HG03575 (cell line): ENCODE data around the gene HNRNPC.
"Not testable (repeated sequence)": the region's sequence is repeated elsewhere in the genome, so short reads cannot be mapped to it uniquely, and the experiment has no call there.

Experiments used
- ATAC-seq: cut with Tn5 transposase; IDR thresholded peaks from one replicate; pipeline ENCODE4 v1.9.1; 2021; ENCODE audit not compliant: unreplicated experiment, insufficient number of reproducible peaks, low FRiP score; ENCODE audit errors: extremely low read depth

HNRNPC gene

DNA sequence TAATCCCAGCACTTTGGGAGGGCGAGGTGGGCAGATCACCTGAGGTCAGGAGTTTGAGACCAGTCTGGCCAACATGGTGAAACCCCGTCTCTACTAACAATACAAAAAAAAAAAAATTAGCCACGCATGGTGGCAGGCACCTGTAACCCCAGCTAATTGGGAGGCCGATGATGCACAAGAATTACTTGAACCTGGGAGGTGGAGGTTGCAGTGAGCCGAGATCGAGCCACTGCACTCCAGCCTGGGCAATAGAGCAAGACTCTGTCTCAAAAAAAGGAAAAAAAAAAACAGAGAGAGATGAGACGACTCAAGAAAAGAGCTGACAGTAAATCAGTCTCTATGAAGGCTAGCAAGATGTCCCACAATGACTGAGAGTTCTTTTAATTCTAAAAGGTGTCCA lies 44.1 kb downstream of the HNRNPC start:
- ATAC-seq = not testable (repeated sequence)

DNA sequence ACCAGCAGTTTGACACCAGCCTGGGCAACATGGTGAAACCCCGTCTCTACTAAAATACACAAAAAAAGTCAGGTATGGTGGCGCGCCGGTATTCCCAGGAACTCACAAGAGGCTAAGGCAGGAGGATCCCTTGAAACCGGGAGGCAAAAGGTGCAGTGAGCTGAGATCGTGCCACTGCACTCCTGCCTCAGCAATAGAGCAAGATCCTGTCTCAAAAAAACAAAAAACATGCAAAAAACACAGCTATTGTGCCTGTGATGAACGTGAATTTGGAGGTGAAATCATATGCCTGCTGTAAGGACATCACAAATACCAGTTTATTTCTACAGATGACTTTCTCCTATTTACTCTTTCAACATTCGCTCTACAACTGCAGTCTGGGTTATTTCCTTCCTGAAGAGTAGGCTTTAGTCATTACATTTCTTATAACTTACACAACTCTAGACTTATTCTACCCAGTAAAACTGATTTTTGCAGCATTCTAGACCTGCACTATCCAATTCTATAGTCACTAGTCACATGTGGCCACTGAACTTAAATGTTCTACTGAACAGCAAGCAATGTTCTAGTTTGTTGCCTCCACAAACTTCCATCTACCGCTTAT lies 48.3 kb downstream of the HNRNPC start:
- no peak for ATAC-seq

- no peak for ATAC-seq
Observed at GRCh38 chr14:21219561-21220111, 49.6 kb downstream of the HNRNPC start.

- no peak for ATAC-seq
Observed at GRCh38 chr14:21219120-21219519, 50.1 kb downstream of the HNRNPC start.

DNA sequence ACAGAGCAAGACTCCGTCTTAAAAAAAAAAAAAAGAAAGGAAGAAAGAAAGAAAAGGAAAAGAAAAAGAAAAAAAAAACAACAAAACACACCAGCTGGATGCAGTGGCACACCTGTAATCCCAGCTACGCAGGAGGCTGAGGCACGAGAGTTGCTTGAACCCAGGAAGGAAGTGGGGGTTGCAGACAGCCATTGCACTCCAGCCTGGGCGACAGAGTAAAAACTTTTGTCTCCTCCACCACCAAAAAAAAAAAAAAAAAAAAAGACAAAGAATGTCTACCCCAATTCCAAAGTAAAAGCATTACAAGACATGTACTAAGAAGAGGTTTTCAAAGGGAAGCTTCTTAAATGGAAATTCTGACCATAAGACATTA lies 53.4 kb downstream of the HNRNPC start:
- ATAC-seq = no peak

GRCh38 chr14:21215130-21215878 lies 53.9 kb downstream of the HNRNPC start:
- ATAC-seq = no peak

GRCh38 chr14:21213652-21214051 lies 55.6 kb downstream of the HNRNPC start:
- ATAC-seq = no peak

- not testable (repeated sequence) for ATAC-seq
Observed at GRCh38 chr14:21212824-21213223, 56.4 kb downstream of the HNRNPC start.

DNA sequence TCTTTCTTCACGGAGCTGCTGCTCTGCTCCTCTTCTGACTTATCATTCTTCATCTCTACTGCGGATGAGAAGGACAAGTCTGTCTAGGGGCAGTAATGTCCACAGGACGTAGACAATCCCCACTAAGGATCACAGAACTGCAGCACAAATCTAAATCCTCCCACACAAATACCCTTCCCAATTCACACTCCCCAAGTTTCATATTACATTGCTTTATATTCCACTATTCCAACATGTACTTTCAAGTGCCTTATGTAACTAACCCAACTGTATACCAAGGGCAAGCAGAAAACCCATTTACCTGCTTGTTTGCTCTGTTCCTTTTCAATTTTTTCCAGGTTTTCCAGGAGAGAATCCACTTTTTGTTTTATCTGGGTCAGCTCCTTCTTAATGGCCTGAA lies 57.7 kb downstream of the HNRNPC start:
- no peak for ATAC-seq

DNA sequence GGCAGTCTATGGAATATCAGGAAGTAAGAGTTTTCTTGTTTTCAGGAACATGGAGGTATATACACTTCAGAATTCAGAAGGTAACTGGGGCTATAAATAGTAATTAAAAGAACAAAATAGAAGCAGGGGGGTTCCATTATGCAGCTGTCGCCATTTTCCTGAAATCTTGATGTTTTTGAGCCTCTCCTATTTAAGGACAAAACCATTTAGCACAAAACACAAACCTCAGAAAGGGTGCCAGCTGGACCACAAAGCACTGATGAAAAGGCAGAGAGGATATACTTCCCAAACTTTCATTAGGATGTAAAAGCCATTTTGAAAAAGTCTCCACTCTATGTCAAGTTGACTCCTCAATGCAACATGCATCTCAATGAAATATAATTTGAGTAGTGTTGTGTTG lies 59.2 kb downstream of the HNRNPC start:
- no peak for ATAC-seq

DNA sequence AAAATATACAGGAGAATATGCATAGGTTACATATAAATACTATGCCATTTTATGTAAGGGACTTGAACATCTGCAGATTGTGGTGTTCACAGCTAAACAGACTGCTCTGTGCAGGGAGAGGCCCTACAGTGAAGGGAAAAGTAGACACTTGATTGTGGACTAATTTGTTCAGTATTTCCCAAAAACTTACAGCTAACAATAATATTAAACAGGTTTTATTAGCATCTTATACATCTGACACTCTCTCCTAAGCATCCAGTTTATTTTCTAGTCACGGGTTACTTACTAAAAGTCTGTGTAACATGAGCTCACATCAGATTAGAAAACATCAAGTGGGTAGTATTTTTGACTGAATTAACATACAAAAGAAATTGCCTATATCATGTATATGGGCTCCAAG lies 60.1 kb downstream of the HNRNPC start:
- no peak for ATAC-seq

- ATAC-seq = no peak
Observed at GRCh38 chr14:21208554-21208953, 60.7 kb downstream of the HNRNPC start.

GRCh38 chr14:21206753-21207684 lies 62.2 kb downstream of the HNRNPC start:
- no peak for ATAC-seq

DNA sequence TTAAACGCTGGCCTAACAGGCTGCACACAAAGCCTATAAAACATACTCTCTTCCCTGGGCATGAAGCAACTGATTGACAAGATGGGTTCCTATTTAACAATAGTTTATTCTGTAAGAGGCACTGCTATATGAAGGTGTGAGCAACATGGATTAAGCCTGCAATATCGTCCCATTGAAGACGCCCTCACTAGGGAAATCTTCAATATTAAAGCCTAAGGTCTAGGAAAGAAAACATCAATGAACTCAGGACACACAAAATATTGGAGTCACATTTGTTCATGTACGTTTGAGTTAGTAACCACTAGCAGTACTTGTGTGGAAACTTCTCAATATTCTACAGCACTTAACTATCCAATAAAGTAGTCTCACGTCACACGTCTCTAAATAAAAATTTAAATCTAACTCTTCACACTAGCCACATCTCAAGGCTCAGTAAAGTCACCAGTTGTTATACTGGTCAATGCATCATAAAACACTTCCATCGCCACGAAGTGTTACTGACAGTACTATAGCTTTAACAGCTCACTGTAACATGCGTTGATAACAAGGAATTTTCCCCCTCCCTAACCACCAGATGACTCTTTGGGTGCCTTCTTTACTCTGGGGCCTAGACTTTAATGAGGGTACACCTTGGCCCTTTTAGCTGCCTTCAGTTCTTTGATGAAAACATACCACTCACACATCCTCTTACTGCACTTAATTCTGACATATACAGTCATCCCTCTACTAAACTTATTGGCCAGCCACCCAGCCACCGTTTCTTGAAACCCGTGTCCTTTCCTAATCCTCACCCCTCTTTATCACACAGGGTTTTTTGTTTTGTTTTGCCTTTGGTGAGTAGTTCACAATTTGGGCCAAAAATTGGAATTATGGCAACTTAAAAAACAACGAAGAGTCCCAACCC lies 63.3 kb downstream of the HNRNPC start:
- no peak for ATAC-seq

DNA sequence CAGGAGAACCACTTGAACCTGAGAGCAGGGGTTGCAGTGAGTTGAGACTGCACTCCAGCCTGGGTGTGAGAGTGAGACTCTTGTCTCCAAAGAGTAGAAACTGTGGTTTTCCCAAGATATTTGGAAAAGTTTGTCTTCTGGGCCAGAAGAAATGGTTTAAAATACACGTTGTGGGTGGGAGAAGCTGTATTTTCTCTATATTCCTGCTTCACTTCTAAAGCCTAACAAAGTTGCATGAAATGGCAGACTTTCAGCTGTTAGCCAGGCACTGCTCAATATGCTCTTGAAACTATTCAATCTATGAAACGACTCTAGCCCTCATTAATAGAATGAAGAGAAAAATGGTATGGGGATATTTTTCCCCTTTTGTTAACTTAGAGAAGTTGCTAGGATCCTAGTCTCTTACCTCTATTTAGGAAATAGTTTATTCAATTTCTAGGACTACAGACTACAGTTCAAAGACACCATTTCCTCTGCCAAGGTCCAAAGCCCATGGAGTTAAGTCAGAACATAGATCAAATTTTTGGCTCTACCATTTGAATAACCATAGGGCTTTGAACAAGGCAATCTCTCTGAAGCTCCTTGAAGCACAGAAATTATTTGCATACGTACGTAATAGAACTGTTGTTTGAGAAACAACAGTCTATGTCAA lies 64.1 kb downstream of the HNRNPC start:
- no peak for ATAC-seq

- ATAC-seq = no peak
Observed at GRCh38 chr14:21204167-21205025, 64.8 kb downstream of the HNRNPC start.

- ATAC-seq = no peak
Observed at GRCh38 chr14:21203470-21204166, 65.6 kb downstream of the HNRNPC start.
